Activated naive CD4-positive, alpha-beta T cell treated with anti-CD3 and anti-CD28 coated beads, Interleukin-2, amount 10 ng/mL, durations not matched to agents 7 days and 5 days (primary cell): ENCODE results near the gene PFKFB2.
"Not testable (repeated sequence)": the region's sequence is repeated elsewhere in the genome, so short reads cannot be mapped to it uniquely, and the experiment has no call there.

Source experiments
- CTCF ChIA-PET: fragments of 350-600 bp; sonication (Branson Sonifier 250); formaldehyde crosslinking; loops from one replicate; lab custom pipeline; 2021; ENCODE audit warnings: antibody characterized with exemption; lab: Charles Lee
- DNase-seq: peaks from one replicate; pipeline ENCODE4 v3.0.0-alpha.2; 2020
- H3K27ac Mint-ChIP-seq: one replicate; pipeline ENCODE4 v1.8.0; 2021; ENCODE audit warnings: mild to moderate bottlenecking, moderate library complexity, mixed read lengths
- H3K27me3 Mint-ChIP-seq: one replicate; pipeline ENCODE4 v1.8.0; 2021; ENCODE audit warnings: mild to moderate bottlenecking, mixed read lengths
- H3K36me3 Mint-ChIP-seq: one replicate; pipeline ENCODE4 v1.8.0; 2021; ENCODE audit warnings: mixed read lengths
- H3K4me1 Mint-ChIP-seq: one replicate; pipeline ENCODE4 v1.8.0; 2021; ENCODE audit warnings: mixed read lengths
- H3K4me3 Mint-ChIP-seq: one replicate; pipeline ENCODE4 v1.8.0; 2021; ENCODE audit warnings: mild to moderate bottlenecking, moderate library complexity, mixed read lengths
- H3K9me3 Mint-ChIP-seq: one replicate; pipeline ENCODE4 v1.8.0; 2021; ENCODE audit warnings: mixed read lengths

The PFKFB2 gene

GRCh38 chr1:207035877-207036551 is 17.1 kb upstream of the PFKFB2 start:
- H3K36me3 Mint-ChIP-seq, result no peaks in the 10 kb centered on the region
- H3K27me3 Mint-ChIP-seq, result peaks cover 43% of the 10 kb centered on the region
- H3K4me3 Mint-ChIP-seq, result no peak overlapping the region
- H3K4me1 Mint-ChIP-seq, result no peaks in the 10 kb centered on the region
- CTCF ChIA-PET, result interaction anchor here (1.4 kb wide), 1 partner anchor 14 kb away, joined by 5 read pairs; no protein-coding TSS in a partner anchor
- H3K27ac Mint-ChIP-seq, result no peak overlapping the region
- no peaks in the 10 kb centered on the region for H3K9me3 Mint-ChIP-seq
- DNase-seq, result no peak

- peaks cover 1% of the 10 kb centered on the region for H3K4me1 Mint-ChIP-seq
- DNase-seq, result no peak
- H3K27me3 Mint-ChIP-seq, result peaks cover 35% of the 10 kb centered on the region
- H3K9me3 Mint-ChIP-seq, result no peaks in the 10 kb centered on the region
- H3K36me3 Mint-ChIP-seq, result no peaks in the 10 kb centered on the region
- no peak overlapping the region for H3K4me3 Mint-ChIP-seq
- no peak overlapping the region for H3K27ac Mint-ChIP-seq
- CTCF ChIA-PET, result interaction anchor here (0.5 to 1.4 kb wide), 4 partner anchors 13 to 208 kb away, joined by 3 to 5 read pairs (median 4); no protein-coding TSS in a partner anchor
Measured at GRCh38 chr1:207036865-207037264, 16.2 kb upstream of the PFKFB2 start.

- H3K4me1 Mint-ChIP-seq, result peaks cover 8% of the 10 kb centered on the region
- CTCF ChIA-PET, result interaction anchor here (1.2 to 1.3 kb wide), 2 partner anchors 10 to 28 kb away, joined by 3 to 5 read pairs; no protein-coding TSS in a partner anchor
- DNase-seq, result no peak
- peaks cover 13% of the 10 kb centered on the region for H3K27me3 Mint-ChIP-seq
- no peak overlapping the region for H3K27ac Mint-ChIP-seq
- H3K9me3 Mint-ChIP-seq, result no peaks in the 10 kb centered on the region
- peaks cover 9% of the 10 kb centered on the region for H3K36me3 Mint-ChIP-seq
- no peak overlapping the region for H3K4me3 Mint-ChIP-seq
Measured at GRCh38 chr1:207039380-207040180, 13.5 kb upstream of the PFKFB2 start.

- CTCF ChIA-PET, result interaction anchor here (1.2 to 1.3 kb wide), 2 partner anchors 10 to 28 kb away, joined by 3 to 5 read pairs; no protein-coding TSS in a partner anchor
- H3K36me3 Mint-ChIP-seq, result peaks cover 15% of the 10 kb centered on the region
- H3K9me3 Mint-ChIP-seq, result no peaks in the 10 kb centered on the region
- peaks cover 8% of the 10 kb centered on the region for H3K4me1 Mint-ChIP-seq
- no peak overlapping the region for H3K27ac Mint-ChIP-seq
- DNase-seq, result no peak
- H3K27me3 Mint-ChIP-seq, result peaks cover 8% of the 10 kb centered on the region
- no peak overlapping the region for H3K4me3 Mint-ChIP-seq
Measured at GRCh38 chr1:207040181-207040533, 12.9 kb upstream of the PFKFB2 start.

- H3K4me3 Mint-ChIP-seq, H3K27ac Mint-ChIP-seq, CTCF ChIA-PET, DNase-seq, H3K9me3 Mint-ChIP-seq, H3K27me3 Mint-ChIP-seq: not testable (repeated sequence)
- Mint-ChIP-seq H3K4me1 (peaks cover 13% of the 10 kb centered on the region), H3K36me3 (peaks cover 25% of the 10 kb centered on the region)
Measured at GRCh38 chr1:207041397-207041796, 11.7 kb upstream of the PFKFB2 start.

GRCh38 chr1:207045453-207045852 is 7.6 kb upstream of the PFKFB2 start:
- Mint-ChIP-seq H3K36me3 (peaks cover 42% of the 10 kb centered on the region), H3K4me3 (no peak overlapping the region), H3K27ac (no peak overlapping the region), H3K9me3 (no peaks in the 10 kb centered on the region), H3K4me1 (peaks cover 41% of the 10 kb centered on the region), H3K27me3 (no peaks in the 10 kb centered on the region)
- DNase-seq, result no peak
- CTCF ChIA-PET, result interaction anchor here (1.0 to 2.1 kb wide), 2 partner anchors 26 to 41 kb away, joined by 3 to 8 read pairs; no protein-coding TSS in a partner anchor

GRCh38 chr1:207047505-207047904 is 5.6 kb upstream of the PFKFB2 start:
- Mint-ChIP-seq H3K27me3 (no peaks in the 10 kb centered on the region), H3K36me3 (peaks cover 43% of the 10 kb centered on the region), H3K4me3 (no peak overlapping the region), H3K27ac (no peak overlapping the region), H3K4me1 (peaks cover 53% of the 10 kb centered on the region), H3K9me3 (peaks cover 3% of the 10 kb centered on the region)
- CTCF ChIA-PET, result interaction anchor here (0.7 to 2.5 kb wide), 6 partner anchors 13 to 43 kb away, joined by 3 to 11 read pairs (median 6); no protein-coding TSS in a partner anchor
- no peak for DNase-seq

GRCh38 chr1:207048041-207048440 is 5.0 kb upstream of the PFKFB2 start:
- peaks cover 3% of the 10 kb centered on the region for H3K27me3 Mint-ChIP-seq
- H3K4me1 Mint-ChIP-seq, result peaks cover 55% of the 10 kb centered on the region
- DNase-seq, result no peak
- peaks cover 43% of the 10 kb centered on the region for H3K36me3 Mint-ChIP-seq
- no peak overlapping the region for H3K27ac Mint-ChIP-seq
- H3K4me3 Mint-ChIP-seq, result no peak overlapping the region
- CTCF ChIA-PET, result interaction anchor here (0.7 to 2.5 kb wide), 5 partner anchors 23 to 43 kb away, joined by 3 to 11 read pairs (median 6); no protein-coding TSS in a partner anchor
- peaks cover 3% of the 10 kb centered on the region for H3K9me3 Mint-ChIP-seq

GRCh38 chr1:207049054-207049453 is 4.0 kb upstream of the PFKFB2 start:
- peaks cover 62% of the 10 kb centered on the region for H3K4me1 Mint-ChIP-seq
- H3K9me3 Mint-ChIP-seq, result peaks cover 3% of the 10 kb centered on the region
- CTCF ChIA-PET, result interaction anchor here (1.6 to 2.5 kb wide), 8 partner anchors 11 to 450 kb away, joined by 4 to 17 read pairs (median 6); no protein-coding TSS in a partner anchor
- H3K4me3 Mint-ChIP-seq, result peak overlapping the region; percentile 100
- peaks cover 45% of the 10 kb centered on the region for H3K36me3 Mint-ChIP-seq
- H3K27ac Mint-ChIP-seq, result no peak overlapping the region
- no peak for DNase-seq
- H3K27me3 Mint-ChIP-seq, result peaks cover 12% of the 10 kb centered on the region

GRCh38 chr1:207049514-207049913 is 3.6 kb upstream of the PFKFB2 start:
- peaks cover 16% of the 10 kb centered on the region for H3K27me3 Mint-ChIP-seq

GRCh38 chr1:207049974-207050391 is 3.1 kb upstream of the PFKFB2 start:
- DNase-seq, result peak; percentile 71
- H3K27ac Mint-ChIP-seq, result peak overlapping the region; percentile 98
- peaks cover 38% of the 10 kb centered on the region for H3K36me3 Mint-ChIP-seq
- peak overlapping the region; percentile 100 for H3K4me3 Mint-ChIP-seq
- peaks cover 71% of the 10 kb centered on the region for H3K4me1 Mint-ChIP-seq
- peaks cover 3% of the 10 kb centered on the region for H3K9me3 Mint-ChIP-seq
- CTCF ChIA-PET, result interaction anchor here (0.7 to 2.4 kb wide), 14 partner anchors 10 to 449 kb away, joined by 3 to 20 read pairs (median 6); no protein-coding TSS in a partner anchor
- H3K27me3 Mint-ChIP-seq, result peaks cover 17% of the 10 kb centered on the region

More at GRCh38 chr1:207049514-207049913, 3.6 kb upstream of the PFKFB2 start:
- Mint-ChIP-seq H3K9me3 (peaks cover 3% of the 10 kb centered on the region), H3K27ac (peak overlapping the region; percentile 98), H3K4me1 (peaks cover 66% of the 10 kb centered on the region), H3K4me3 (peak overlapping the region; percentile 100), H3K36me3 (peaks cover 42% of the 10 kb centered on the region)
- DNase-seq, result no peak
- CTCF ChIA-PET, result interaction anchor here (0.9 to 2.4 kb wide), 13 partner anchors 9 to 450 kb away, joined by 3 to 20 read pairs (median 6); no protein-coding TSS in a partner anchor

GRCh38 chr1:207050480-207051190 is 2.4 kb upstream of the PFKFB2 start:
- CTCF ChIA-PET, result interaction anchor here (0.7 to 2.4 kb wide), 14 partner anchors 10 to 449 kb away, joined by 3 to 20 read pairs (median 6); no protein-coding TSS in a partner anchor
- Mint-ChIP-seq H3K4me1 (peaks cover 72% of the 10 kb centered on the region), H3K36me3 (peaks cover 33% of the 10 kb centered on the region), H3K27me3 (peaks cover 19% of the 10 kb centered on the region), H3K4me3 (peak overlapping the region; percentile 100), H3K9me3 (peaks cover 3% of the 10 kb centered on the region), H3K27ac (peak overlapping the region; percentile 98)
- peak; percentile 94 for DNase-seq

- peaks cover 26% of the 10 kb centered on the region for H3K36me3 Mint-ChIP-seq
- peak within 1 kb of the TSS; percentile 98 for H3K27ac Mint-ChIP-seq
- peaks cover 69% of the 10 kb centered on the region for H3K4me1 Mint-ChIP-seq
- H3K9me3 Mint-ChIP-seq, result peaks cover 3% of the 10 kb centered on the region
- H3K27me3 Mint-ChIP-seq, result peaks cover 21% of the 10 kb centered on the region
- H3K4me3 Mint-ChIP-seq, result peak within 1 kb of the TSS; percentile 100
- CTCF ChIA-PET, result interaction anchor here (1.7 to 2.4 kb wide), 2 partner anchors 18 to 353 kb away, joined by 7 to 17 read pairs; no protein-coding TSS in a partner anchor
- DNase-seq, result no peak
Measured at GRCh38 chr1:207051191-207051943, 1.7 kb upstream of the PFKFB2 start, which contains the start of gene YOD1. TSS of gene YOD1 (minus strand) at chr1:207051208. CDS start at chr1:207051030, 178 bp downstream.
